Liver (tissue), 9 donors: ENCODE results near the gene CHMP4A. TPM values are rescaled to one million over a fixed set of nuclear protein-coding genes. Genes with fewer than 3 reads are reported as not detected.

Experiments
- DNase-seq: peaks from one replicate; pipeline ENCODE4 v3.0.0-alpha.2; 2017; ENCODE audit warnings: low spot score
- H3K27ac ChIP-seq, 2 donors: one replicate each; pipeline ENCODE4 v1.7.0; 2013; ENCODE audit warnings: inconsistent platforms in 2 of 2, low read length in 2 of 2, control low read depth in 1 of 2, low read depth in 1 of 2, mild to moderate bottlenecking in 1 of 2
- H3K27me3 ChIP-seq, 4 donors: one replicate each; pipeline versions ENCODE4 v1.6.1 to v1.7.0; 2013; ENCODE audit warnings: low read length in 3 of 4, inconsistent platforms in 1 of 4, mild to moderate bottlenecking in 1 of 4, moderate library complexity in 1 of 4; ENCODE audit not compliant: control insufficient read depth in 4 of 4, insufficient read depth in 4 of 4
- H3K36me3 ChIP-seq, 4 donors: one replicate each; pipeline versions ENCODE4 v1.6.1 to v1.7.0; 2013; ENCODE audit warnings: low read length in 3 of 4, mild to moderate bottlenecking in 3 of 4, low read depth in 1 of 4, moderate library complexity in 1 of 4; ENCODE audit not compliant: control insufficient read depth in 4 of 4, insufficient read depth in 3 of 4
- H3K4me1 ChIP-seq, 4 donors: one replicate each; pipeline versions ENCODE4 v1.6.1 to v1.7.0; 2013; ENCODE audit warnings: low read length in 3 of 4, mild to moderate bottlenecking in 3 of 4, moderate library complexity in 1 of 4; ENCODE audit not compliant: control insufficient read depth in 4 of 4, insufficient read depth in 4 of 4
- H3K4me3 ChIP-seq, 3 donors: one replicate each; pipeline versions ENCODE4 v1.6.1 to v1.7.0; 2013; ENCODE audit warnings: low read length in 3 of 3, control low read depth in 1 of 3, low read depth in 1 of 3, mild to moderate bottlenecking in 1 of 3
- H3K9ac ChIP-seq, 2 donors: one replicate each; pipeline ENCODE4 v1.7.0; 2013; ENCODE audit warnings: low read length in 2 of 2, mild to moderate bottlenecking in 2 of 2, moderate library complexity in 2 of 2, control low read depth in 1 of 2, low read depth in 1 of 2
- H3K9me3 ChIP-seq, 4 donors: one replicate each; pipeline versions ENCODE4 v1.6.1 to v1.7.0; 2013; ENCODE audit warnings: low read length in 3 of 4; ENCODE audit not compliant: control insufficient read depth in 4 of 4
- ATF3 ChIP-seq: IDR thresholded peaks from 2 replicates; pipeline ENCODE4 v1.6.1; 2016; ENCODE audit warnings: antibody characterized with exemption
- CTCF ChIP-seq: fragments of 150-350 bp; IDR thresholded peaks from 2 replicates; pipeline ENCODE4 v1.5.1; 2017; ENCODE audit warnings: improper control_type of control experiment, low read depth, low read length; ENCODE audit not compliant: missing input control
- EGR1 ChIP-seq, 2 donors: IDR thresholded peaks; 2 replicates each; pipeline ENCODE4 v1.6.1; 2016 to 2018; ENCODE audit warnings: antibody characterized with exemption in 2 of 2, low read depth in 2 of 2
- FOXA1 ChIP-seq: IDR thresholded peaks from 2 replicates; pipeline ENCODE4 v1.6.1; 2016; ENCODE audit warnings: antibody characterized with exemption
- FOXA2 ChIP-seq: IDR thresholded peaks from 2 replicates; pipeline ENCODE4 v1.6.1; 2016; ENCODE audit warnings: antibody characterized with exemption
- GABPA ChIP-seq, 2 donors: IDR thresholded peaks in 1 of 2; conservative IDR thresholded peaks in 1 of 2; 2 replicates each; pipeline ENCODE4 v1.6.1; 2016; ENCODE audit warnings: antibody characterized with exemption in 2 of 2, mild to moderate bottlenecking in 1 of 2, moderate library complexity in 1 of 2
- HNF4A ChIP-seq, 2 donors: conservative IDR thresholded peaks; 2 replicates each; pipeline ENCODE4 v1.6.1; 2016; ENCODE audit warnings: antibody characterized with exemption in 2 of 2, mild to moderate bottlenecking in 2 of 2
- HNF4G ChIP-seq: IDR thresholded peaks from 2 replicates; pipeline ENCODE4 v1.6.1; 2016; ENCODE audit warnings: antibody characterized with exemption
- JUND ChIP-seq, 2 donors: IDR thresholded peaks; 2 replicates each; pipeline ENCODE4 v1.6.1; 2016; ENCODE audit warnings: antibody characterized with exemption in 2 of 2
- MAX ChIP-seq: IDR thresholded peaks from 2 replicates; pipeline ENCODE4 v1.6.1; 2016; ENCODE audit warnings: antibody characterized with exemption
- NR2F2 ChIP-seq: IDR thresholded peaks from 2 replicates; pipeline ENCODE4 v1.6.1; 2016; ENCODE audit warnings: antibody characterized with exemption
- RAD21 ChIP-seq, 2 donors: IDR thresholded peaks; 2 replicates each; pipeline ENCODE4 v1.6.1; 2016; ENCODE audit warnings: antibody characterized with exemption in 2 of 2, mild to moderate bottlenecking in 2 of 2
- REST ChIP-seq: IDR thresholded peaks from 2 replicates; pipeline ENCODE4 v1.6.1; 2016; ENCODE audit warnings: antibody characterized with exemption, mild to moderate bottlenecking
- RXRA ChIP-seq, 2 donors: IDR thresholded peaks; 2 replicates each; pipeline ENCODE4 v1.6.1; 2017 to 2018; ENCODE audit warnings: antibody characterized with exemption in 2 of 2, mild to moderate bottlenecking in 1 of 2
- SP1 ChIP-seq: IDR thresholded peaks from 2 replicates; pipeline ENCODE4 v1.6.1; 2018; ENCODE audit warnings: antibody characterized with exemption, mild to moderate bottlenecking
- TAF1 ChIP-seq: conservative IDR thresholded peaks from 2 replicates; pipeline ENCODE4 v1.6.1; 2016; ENCODE audit warnings: antibody characterized with exemption, mild to moderate bottlenecking
- YY1 ChIP-seq: IDR thresholded peaks from 2 replicates; pipeline ENCODE4 v1.6.1; 2016; ENCODE audit warnings: antibody characterized with exemption, mild to moderate bottlenecking
- ZBTB33 ChIP-seq: IDR thresholded peaks from 2 replicates; pipeline ENCODE4 v1.6.1; 2016; ENCODE audit warnings: antibody characterized with exemption
- WGBS: extraction: QIAGEN DNeasy Blood & Tissue Kit; methylation state at CpG from one replicate; pipeline ENCODE4 v1.1.7; 2013; 5-methylcytosine and 5-hydroxymethylcytosine counted together
- polyA plus RNA-seq, 2 donors: library from polyadenylated mRNA; stranded (reverse) in 1 of 2; unstranded in 1 of 2; fragments of 200-250 nt in 1 of 2; fragments of >200 nt in 1 of 2; fragmentation: Nextera tagmentation in 1 of 2; extraction: Ambion mirVana in 1 of 2; gene quantifications; one replicate each; pipeline versions ENCODE4 v1.2.1 to v1.2.3, GENCODE V29; 2013 to 2015
- total RNA-seq, 2 donors: library from RNA; depleted of rRNA; stranded (reverse); fragments of >200 nt; gene quantifications; one replicate each; pipeline ENCODE4 v1.2.3, GENCODE V29; 2014
- donor health status: healthy.
- donor health status: healthy.
- donor health status: healthy.
- donor health status: healthy.
- donor health status: healthy.

Gene CHMP4A
- total and polyA plus RNA-seq, 4 donors = 14.6 to 38.7 (median 28.0) TPM

GRCh38 chr14:24232645-24233537, 19.6 kb upstream of the CHMP4A start, which contains the start of gene GMPR2:
GMPR2 (plus strand) TSS chr14:24232929; CDS start chr14:24233254, 325 bp downstream.
- Histone ChIP-seq H3K27ac (peak within 1 kb of the TSS; percentile 80 to 81), H3K27me3 (no peaks in the 10 kb centered on the region), H3K4me1 (peaks cover 5 to 38% (median 27%) of the 10 kb centered on the region in 4 donors), H3K9ac (peak within 1 kb of the TSS; percentile 83 to 85), H3K36me3 (peaks cover 2 to 26% (median 19%) of the 10 kb centered on the region in 4 donors), H3K9me3 (no peaks in the 10 kb centered on the region), H3K4me3 (peak within 1 kb of the TSS; percentile 76 to 96 (median 85))
- 4% methylated on average over 38 of the region's 38 CpGs for WGBS
- DNase-seq = no peak
- TF ChIP-seq HNF4A (conservative IDR thresholded peaks at IDR 0.05) (peak; percentile 11 to 22), ZBTB33 (no peak), HNF4G (peak; percentile 26), RAD21 (IDR thresholded peaks at IDR 0.05) (no peak), SP1 (peak; percentile 34), MAX (no peak), FOXA2 (no peak), RXRA (IDR thresholded peaks at IDR 0.05) (peak in 1 of 2 donors; percentile 48), ATF3 (no peak), NR2F2 (peak; percentile 61), EGR1 (IDR thresholded peaks at IDR 0.05; ENCODE audit: low read depth in 2 of 2) (no peak), FOXA1 (no peak), TAF1 (no peak), YY1 (peak; percentile 60), REST (no peak), JUND (IDR thresholded peaks at IDR 0.05) (no peak), CTCF (no peak), GABPA (IDR thresholded peaks at IDR 0.05 in 1 of 2, conservative IDR thresholded peaks at IDR 0.05 in 1 of 2) (peak; percentile 64 to 89)
